Mucosa of descending colon (tissue), 3 donors: Measurements from ENCODE around the gene SCYGR8. TPM values are rescaled to one million over a fixed set of nuclear protein-coding genes. Genes with fewer than 3 reads are reported as not detected.

Experiments used
- ATAC-seq: fragments of 200-7000 bp; cut with Tn5 transposase; one replicate; pipeline ENCODE4 v1.9.1; 2020; ENCODE audit warnings: mild to moderate bottlenecking, moderate library complexity
- DNase-seq, 3 donors: peaks; one replicate each; pipeline ENCODE4 v3.0.0-alpha.2; 2020
- H3K36me3 ChIP-seq: fragments of 200-600 bp; one replicate; pipeline ENCODE4 v1.8.0; 2021; ENCODE audit warnings: low read depth, mild to moderate bottlenecking
- H3K4me1 ChIP-seq: fragments of 200-600 bp; one replicate; pipeline ENCODE4 v1.8.0; 2021; ENCODE audit warnings: low read depth, mild to moderate bottlenecking
- H3K4me3 ChIP-seq: fragments of 200-600 bp; one replicate; pipeline ENCODE4 v1.8.0; 2021; ENCODE audit warnings: mild to moderate bottlenecking
- H3K9me3 ChIP-seq: fragments of 200-600 bp; one replicate; pipeline ENCODE4 v1.8.0; 2021; ENCODE audit warnings: mild to moderate bottlenecking
- CTCF ChIP-seq: fragments of 200-600 bp; IDR thresholded peaks from one replicate; pipeline ENCODE4 v1.8.0; 2022; ENCODE audit warnings: antibody characterized with exemption, mild to moderate bottlenecking
- intact Hi-C, 2 donors: fragments of 100-400 bp; cut with DNase I in 1 of 2; cut with micrococcal nuclease in 1 of 2; formaldehyde crosslinking; loops; one replicate each; pipeline versions ENCODE4 v1.11.0 to v1.11.1; 2022; cut with DNase I, micrococcal nuclease
- total RNA-seq, 3 donors: library from RNA; stranded (reverse); fragmentation: NEBNext Ultra II Directional in 2 of 3; extraction: Animal tissue kit (Norgen Biotek cat#: 25700) in 2 of 3; gene quantifications; one replicate each; pipeline versions ENCODE4 v1.2.1 to v1.2.4, GENCODE V29; 2021 to 2023
- donor health status: DM: no; HTN: no; CAD: no; lungs with moderate emphysema.
- donor health status: DM: no; HTN: no; CAD: no.
- donor health status: DM: no; HTN: yes; CAD: no.

Gene SCYGR8
- total RNA-seq, 3 donors from 2014 or later, result not detected

- ATAC-seq (peak; percentile 23), DNase-seq (no peak)
- Histone ChIP-seq H3K4me1 (peaks cover 11% of the 10 kb centered on the region), H3K9me3 (no peaks in the 10 kb centered on the region), H3K4me3 (no peak overlapping the region), H3K36me3 (no peaks in the 10 kb centered on the region)
- no peak for TF ChIP-seq CTCF
- intact Hi-C loops, result no loop called here
These were observed 37.9 kb downstream of the SCYGR8 start for GRCh38 chr2:227783404-227784138.

GRCh38 chr2:227785293-227785692 lies 39.6 kb downstream of the SCYGR8 start:
- Histone ChIP-seq H3K4me3 (no peak overlapping the region), H3K4me1 (peaks cover 11% of the 10 kb centered on the region), H3K36me3 (no peaks in the 10 kb centered on the region), H3K9me3 (no peaks in the 10 kb centered on the region)
- ATAC-seq, result no peak
- DNase-seq, result no peak
- intact Hi-C loops, result no loop called here
- TF ChIP-seq CTCF, result no peak

- Histone ChIP-seq H3K9me3 (no peaks in the 10 kb centered on the region), H3K4me1 (peaks cover 4% of the 10 kb centered on the region), H3K36me3 (no peaks in the 10 kb centered on the region), H3K4me3 (no peak overlapping the region)
- ATAC-seq (no peak), DNase-seq (no peak)
- intact Hi-C loops, result no loop called here
- no peak for TF ChIP-seq CTCF
These were observed 42.9 kb downstream of the SCYGR8 start for GRCh38 chr2:227788561-227789018.

GRCh38 chr2:227789803-227790202 lies 44.1 kb downstream of the SCYGR8 start:
- ATAC-seq, result no peak
- no peak for DNase-seq

GRCh38 chr2:227793148-227793712 lies 47.5 kb downstream of the SCYGR8 start:
- H3K36me3 ChIP-seq, result no peaks in the 10 kb centered on the region
- H3K4me3 ChIP-seq, result no peak overlapping the region
- DNase-seq (no peak), ATAC-seq (peak; percentile 81)
- H3K9me3 ChIP-seq, result no peaks in the 10 kb centered on the region
- H3K4me1 ChIP-seq, result peaks cover 9% of the 10 kb centered on the region
- intact Hi-C loops, result no loop called here
- TF ChIP-seq CTCF, result no peak

More at GRCh38 chr2:227789803-227790202, 44.1 kb downstream of the SCYGR8 start:
- Histone ChIP-seq H3K9me3 (no peaks in the 10 kb centered on the region), H3K36me3 (no peaks in the 10 kb centered on the region), H3K4me1 (peaks cover 4% of the 10 kb centered on the region), H3K4me3 (no peak overlapping the region)
- no peak for TF ChIP-seq CTCF
- intact Hi-C loops, result no loop called here

Other genes with a start within 250 kb of the SCYGR8 start
- gene SCYGR2, start 147.0 kb upstream of the SCYGR8 start, total RNA-seq, result not detected
- gene SCYGR3, start 131.1 kb upstream of the SCYGR8 start, total RNA-seq, result not detected
- gene SCYGR4, start 128.4 kb upstream of the SCYGR8 start, total RNA-seq, result not detected
- gene SCYGR5, start 79.1 kb upstream of the SCYGR8 start, total RNA-seq, result not detected
- 10 to 100 TPM in 2 of 3 donors, 1 to 10 TPM in 1; 4.5 to 28.8 (median 21.6) TPM for gene SLC19A3, start 27.9 kb upstream of the SCYGR8 start, total RNA-seq
- not detected for gene SCYGR6, start 21.1 kb upstream of the SCYGR8 start, total RNA-seq
- not detected for gene SCYGR7, start 17.6 kb upstream of the SCYGR8 start, total RNA-seq
- gene CCL20, start 67.9 kb downstream of the SCYGR8 start, total RNA-seq, result 10 to 100 TPM; 10.2 to 24.4 (median 12.9) TPM
- gene DAW1, start 125.7 kb downstream of the SCYGR8 start, total RNA-seq, result not detected